Measurements from ENCODE around the gene AJAP1. TPM values are rescaled to one million over a fixed set of nuclear protein-coding genes. Genes with fewer than 3 reads are reported as not detected.

The AJAP1 gene
- total and polyA plus RNA-seq, 2 of the 13 experiments (the other 11 are each of a cell fraction or from before 2014, with no cell fraction given): not detected

DNA sequence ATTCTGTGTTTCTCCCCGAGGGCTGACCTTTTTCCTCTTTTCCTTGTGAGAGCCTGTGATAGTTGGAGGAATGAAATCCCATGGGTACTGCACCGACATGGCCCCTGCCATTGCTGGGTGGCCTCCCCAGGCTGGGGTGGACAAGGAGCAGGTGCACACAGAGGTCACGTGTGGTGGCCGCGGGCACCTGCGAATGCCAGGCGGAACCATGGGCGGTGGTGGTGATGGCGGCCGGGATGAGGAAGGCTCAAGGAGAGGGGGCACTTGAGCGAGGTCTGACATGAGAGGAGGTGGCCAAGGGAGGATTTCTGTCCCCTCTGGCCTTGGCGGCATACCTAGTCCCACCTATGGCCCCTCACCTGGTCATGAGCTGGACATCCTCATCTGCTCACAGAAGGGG lies 69.6 kb downstream of the AJAP1 start:
- H3K27ac ChIP-seq (ENCODE audit: extremely low read length, insufficient read depth, low read length): no peak overlapping the region
- H3K4me2 ChIP-seq (ENCODE audit: low read depth, low read length): no peak overlapping the region
- in situ Hi-C loops (cut with HindIII; ENCODE audit: extremely low pct_ligation_motif_present, low pct_unique_long_range_greater_than_20kb) (no loop called here), intact Hi-C loops (cut with micrococcal nuclease; ENCODE audit: unreplicated experiment) (loop anchor here (1.0 kb wide), 1 partner anchor 9 kb away; no protein-coding TSS in a partner anchor)
- ATAC-seq: no peak
- no peaks in the 10 kb centered on the region for H3K9me3 ChIP-seq (ENCODE audit: low read length)
- ChIA-PET POLR2A (no interaction called here), CTCF (ENCODE audit: low intra/inter-chr PET ratio, low total read pairs) (no interaction called here)
- H3K36me3 ChIP-seq (replicated peaks in 1 of 2; ENCODE audit: control insufficient read depth in 1 of 2, insufficient read depth in 2 of 2, low read length in 2 of 2): no peaks in the 10 kb centered on the region
- H3K79me2 ChIP-seq (ENCODE audit: insufficient read depth, low read length): no peaks in the 10 kb centered on the region
- H2AFZ ChIP-seq (ENCODE audit: low read length): no peak overlapping the region
- no peak for FAIRE-seq
- no peak overlapping the region for H3K9ac ChIP-seq (ENCODE audit: insufficient read depth, low read depth, low read length)
- no TSS peak for BruUV-seq (replicated peaks)
- TF ChIP-seq SNAPC2 (CRISPR knock-in tag; IDR thresholded peaks at IDR 0.05) (no peak), ZNF383 (CRISPR knock-in tag; IDR thresholded peaks at IDR 0.05; ENCODE audit: borderline replicate concordance) (no peak), HOXA5 (CRISPR knock-in tag; IDR thresholded peaks at IDR 0.05) (no peak), MATR3 (CRISPR knock-in tag; IDR thresholded peaks at IDR 0.05) (no peak), ZNF660 (CRISPR knock-in tag; IDR thresholded peaks at IDR 0.05; ENCODE audit: borderline replicate concordance, low read depth) (no peak), SUZ12 (IDR thresholded peaks at IDR 0.05; ENCODE audit: low read depth, low read length) (no peak), CBX1 (IDR thresholded peaks at IDR 0.05; ENCODE audit: low read depth) (no peak)
- TF ChIP-seq, protein P1, sequence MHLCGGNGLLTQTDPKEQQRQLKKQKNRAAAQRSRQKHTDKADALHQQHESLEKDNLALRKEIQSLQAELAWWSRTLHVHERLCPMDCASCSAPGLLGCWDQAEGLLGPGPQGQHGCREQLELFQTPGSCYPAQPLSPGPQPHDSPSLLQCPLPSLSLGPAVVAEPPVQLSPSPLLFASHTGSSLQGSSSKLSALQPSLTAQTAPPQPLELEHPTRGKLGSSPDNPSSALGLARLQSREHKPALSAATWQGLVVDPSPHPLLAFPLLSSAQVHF (CRISPR knock-in tag; IDR thresholded peaks at IDR 0.05): no peak
- peaks cover 0 to 1% of the 10 kb centered on the region in 2 experiments; a peak in 3 of 5 replicates for H3K27me3 ChIP-seq (ENCODE audit: control insufficient read depth in 1 of 2, insufficient read depth in 2 of 2, low read length in 2 of 2)
- no peaks in the 10 kb centered on the region for H4K20me1 ChIP-seq (ENCODE audit: insufficient read depth, low read length)
- no peak overlapping the region for H3K4me3 ChIP-seq (replicated peaks in 1 of 3; ENCODE audit: insufficient read depth in 1 of 3, low read depth in 2 of 3, low read length in 3 of 3)
- H3K4me1 ChIP-seq (ENCODE audit: insufficient read depth, low read length): no peaks in the 10 kb centered on the region
- DNase-seq (ENCODE audit: low spot score): no peak
- 58% methylated on average over 10 of the region's 12 CpGs for WGBS (ENCODE audit: low lambda C conversion rate)

DNA sequence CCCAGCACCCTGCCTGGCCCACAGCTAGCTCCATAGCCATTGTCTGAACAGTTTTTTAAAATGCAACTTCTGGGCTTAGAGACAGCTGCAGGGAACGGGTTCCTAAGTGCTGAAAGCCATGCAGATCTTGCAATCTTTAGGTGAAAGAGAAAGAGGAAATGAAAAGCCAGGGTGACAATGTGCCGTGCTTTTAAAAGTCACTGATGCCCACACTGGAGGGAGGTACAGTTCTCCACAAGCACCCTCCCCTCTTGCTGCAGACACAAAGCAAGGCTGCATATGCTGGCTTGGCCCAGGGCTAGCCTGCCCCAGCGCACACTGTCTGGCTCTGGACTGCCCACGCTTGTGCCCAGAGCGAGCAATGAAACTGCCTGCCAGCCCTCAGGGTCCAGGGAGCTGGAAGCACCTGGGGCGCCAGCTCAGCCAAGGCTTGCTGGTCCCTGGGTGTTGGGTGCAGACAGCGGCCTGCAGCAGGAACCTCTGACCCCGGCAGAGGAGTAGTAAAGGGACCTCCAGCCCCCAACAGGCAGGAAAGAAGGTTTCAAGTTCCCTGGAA lies 70.4 kb downstream of the AJAP1 start:
- Histone ChIP-seq H3K4me3 (replicated peaks in 1 of 3; ENCODE audit: insufficient read depth in 1 of 3, low read depth in 2 of 3, low read length in 3 of 3) (no peak overlapping the region), H3K27ac (ENCODE audit: extremely low read length, insufficient read depth, low read length) (no peak overlapping the region), H3K36me3 (replicated peaks in 1 of 2; ENCODE audit: control insufficient read depth in 1 of 2, insufficient read depth in 2 of 2, low read length in 2 of 2) (no peaks in the 10 kb centered on the region), H2AFZ (ENCODE audit: low read length) (no peak overlapping the region), H3K79me2 (ENCODE audit: insufficient read depth, low read length) (no peaks in the 10 kb centered on the region), H3K4me2 (ENCODE audit: low read depth, low read length) (no peak overlapping the region), H3K27me3 (ENCODE audit: control insufficient read depth in 1 of 2, insufficient read depth in 2 of 2, low read length in 2 of 2) (peaks cover 0 to 1% of the 10 kb centered on the region in 2 experiments; a peak in 2 of 5 replicates), H3K4me1 (ENCODE audit: insufficient read depth, low read length) (no peaks in the 10 kb centered on the region), H3K9me3 (ENCODE audit: low read length) (no peaks in the 10 kb centered on the region), H3K9ac (ENCODE audit: insufficient read depth, low read depth, low read length) (no peak overlapping the region), H4K20me1 (ENCODE audit: insufficient read depth, low read length) (no peaks in the 10 kb centered on the region)
- BruUV-seq (replicated peaks): no TSS peak
- in situ Hi-C loops (cut with HindIII; ENCODE audit: extremely low pct_ligation_motif_present, low pct_unique_long_range_greater_than_20kb) (no loop called here), intact Hi-C loops (cut with micrococcal nuclease; ENCODE audit: unreplicated experiment) (loop anchor here (1.0 kb wide), 1 partner anchor 9 kb away; no protein-coding TSS in a partner anchor)
- FAIRE-seq: no peak
- ChIA-PET POLR2A (no interaction called here), CTCF (ENCODE audit: low intra/inter-chr PET ratio, low total read pairs) (no interaction called here)
- 43% methylated on average over 4 of the region's 8 CpGs for WGBS (ENCODE audit: low lambda C conversion rate)
- ATAC-seq: no peak
- DNase-seq (ENCODE audit: low spot score): no peak
- no peak for TF ChIP-seq ZNF781 (CRISPR knock-in tag; IDR thresholded peaks at IDR 0.05; ENCODE audit: borderline replicate concordance, not compliant biosample characterization)
- TF ChIP-seq, protein P2, sequence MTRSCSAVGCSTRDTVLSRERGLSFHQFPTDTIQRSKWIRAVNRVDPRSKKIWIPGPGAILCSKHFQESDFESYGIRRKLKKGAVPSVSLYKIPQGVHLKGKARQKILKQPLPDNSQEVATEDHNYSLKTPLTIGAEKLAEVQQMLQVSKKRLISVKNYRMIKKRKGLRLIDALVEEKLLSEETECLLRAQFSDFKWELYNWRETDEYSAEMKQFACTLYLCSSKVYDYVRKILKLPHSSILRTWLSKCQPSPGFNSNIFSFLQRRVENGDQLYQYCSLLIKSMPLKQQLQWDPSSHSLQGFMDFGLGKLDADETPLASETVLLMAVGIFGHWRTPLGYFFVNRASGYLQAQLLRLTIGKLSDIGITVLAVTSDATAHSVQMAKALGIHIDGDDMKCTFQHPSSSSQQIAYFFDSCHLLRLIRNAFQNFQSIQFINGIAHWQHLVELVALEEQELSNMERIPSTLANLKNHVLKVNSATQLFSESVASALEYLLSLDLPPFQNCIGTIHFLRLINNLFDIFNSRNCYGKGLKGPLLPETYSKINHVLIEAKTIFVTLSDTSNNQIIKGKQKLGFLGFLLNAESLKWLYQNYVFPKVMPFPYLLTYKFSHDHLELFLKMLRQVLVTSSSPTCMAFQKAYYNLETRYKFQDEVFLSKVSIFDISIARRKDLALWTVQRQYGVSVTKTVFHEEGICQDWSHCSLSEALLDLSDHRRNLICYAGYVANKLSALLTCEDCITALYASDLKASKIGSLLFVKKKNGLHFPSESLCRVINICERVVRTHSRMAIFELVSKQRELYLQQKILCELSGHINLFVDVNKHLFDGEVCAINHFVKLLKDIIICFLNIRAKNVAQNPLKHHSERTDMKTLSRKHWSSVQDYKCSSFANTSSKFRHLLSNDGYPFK (CRISPR knock-in tag; IDR thresholded peaks at IDR 0.05; ENCODE audit: borderline replicate concordance): no peak
- TF ChIP-seq, protein P3, sequence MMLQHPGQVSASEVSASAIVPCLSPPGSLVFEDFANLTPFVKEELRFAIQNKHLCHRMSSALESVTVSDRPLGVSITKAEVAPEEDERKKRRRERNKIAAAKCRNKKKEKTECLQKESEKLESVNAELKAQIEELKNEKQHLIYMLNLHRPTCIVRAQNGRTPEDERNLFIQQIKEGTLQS (CRISPR knock-in tag; IDR thresholded peaks at IDR 0.05): no peak
- TF ChIP-seq ZNF136 (CRISPR knock-in tag; IDR thresholded peaks at IDR 0.05; ENCODE audit: low read depth): no peak
- TF ChIP-seq ZNF431 (CRISPR knock-in tag; IDR thresholded peaks at IDR 0.05; ENCODE audit: borderline replicate concordance, low read depth): no peak
- TF ChIP-seq KLF15 (CRISPR knock-in tag; IDR thresholded peaks at IDR 0.05; ENCODE audit: borderline replicate concordance): no peak
- no peak for TF ChIP-seq TBP (CRISPR knock-in tag; IDR thresholded peaks at IDR 0.05)
- no peak for TF ChIP-seq ZC3H13 (CRISPR knock-in tag; IDR thresholded peaks at IDR 0.05)
- TF ChIP-seq SNAPC2 (CRISPR knock-in tag; IDR thresholded peaks at IDR 0.05): no peak
